ENCODE data around the gene F10.

DNA sequence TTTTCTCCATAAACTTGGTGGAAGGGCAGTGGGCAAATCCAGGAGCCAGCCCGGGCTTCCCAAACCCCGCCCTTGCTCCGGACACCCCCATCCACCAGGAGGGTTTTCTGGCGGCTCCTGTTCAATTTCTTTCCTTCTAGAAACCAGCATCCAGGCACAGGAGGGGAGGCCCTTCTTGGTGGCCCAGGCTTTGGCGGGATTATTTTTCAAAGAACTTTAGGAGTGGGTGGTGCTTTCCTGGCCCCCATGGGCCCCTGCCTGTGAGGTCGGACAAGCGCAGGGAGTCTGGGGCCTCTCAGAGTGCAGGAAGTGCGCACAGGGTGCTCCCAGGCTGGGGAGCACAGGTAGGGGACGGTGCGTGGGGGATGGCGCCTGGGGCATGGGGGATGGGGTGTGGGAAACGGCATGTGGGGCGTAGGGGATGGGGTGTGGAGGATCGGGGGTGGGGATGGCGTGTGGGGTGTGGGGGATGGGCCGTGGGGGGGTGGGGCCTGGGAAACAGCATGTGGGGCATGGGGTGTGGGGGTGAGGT, 16.6 kb upstream of the F10 start:
- TF ChIP-seq, protein P1, sequence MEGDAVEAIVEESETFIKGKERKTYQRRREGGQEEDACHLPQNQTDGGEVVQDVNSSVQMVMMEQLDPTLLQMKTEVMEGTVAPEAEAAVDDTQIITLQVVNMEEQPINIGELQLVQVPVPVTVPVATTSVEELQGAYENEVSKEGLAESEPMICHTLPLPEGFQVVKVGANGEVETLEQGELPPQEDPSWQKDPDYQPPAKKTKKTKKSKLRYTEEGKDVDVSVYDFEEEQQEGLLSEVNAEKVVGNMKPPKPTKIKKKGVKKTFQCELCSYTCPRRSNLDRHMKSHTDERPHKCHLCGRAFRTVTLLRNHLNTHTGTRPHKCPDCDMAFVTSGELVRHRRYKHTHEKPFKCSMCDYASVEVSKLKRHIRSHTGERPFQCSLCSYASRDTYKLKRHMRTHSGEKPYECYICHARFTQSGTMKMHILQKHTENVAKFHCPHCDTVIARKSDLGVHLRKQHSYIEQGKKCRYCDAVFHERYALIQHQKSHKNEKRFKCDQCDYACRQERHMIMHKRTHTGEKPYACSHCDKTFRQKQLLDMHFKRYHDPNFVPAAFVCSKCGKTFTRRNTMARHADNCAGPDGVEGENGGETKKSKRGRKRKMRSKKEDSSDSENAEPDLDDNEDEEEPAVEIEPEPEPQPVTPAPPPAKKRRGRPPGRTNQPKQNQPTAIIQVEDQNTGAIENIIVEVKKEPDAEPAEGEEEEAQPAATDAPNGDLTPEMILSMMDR (conservative IDR thresholded peaks at IDR 0.05 in 1 of 2, IDR thresholded peaks at IDR 0.05 in 1 of 2; ENCODE audit: extremely low read depth in 1 of 2, insufficient read depth in 1 of 2, low read depth in 1 of 2, low read length in 2 of 2): no peak
- no peak for TF ChIP-seq EZH2 (IDR thresholded peaks at IDR 0.05; ENCODE audit: borderline replicate concordance, low read length)
